NCI-H128 (cell line): ENCODE results near the gene CCDC34.

Experiments
- DNase-seq: peaks from one replicate; lab custom pipeline; 2025; ENCODE audit not compliant: unreplicated experiment; lab: John Stamatoyannopoulos, UW

CCDC34 gene

GRCh38 chr11:27362749-27363575 is at the start of gene CCDC34:
Gene CCDC34, minus strand, starts transcription at chr11:27363215. Its CDS starts 21 bp downstream, at chr11:27363194.
- peak; percentile 89 for DNase-seq

GRCh38 chr11:27412192-27412691 is 49.2 kb upstream of the CCDC34 start:
- DNase-seq = no peak

GRCh38 chr11:27411328-27411727 is 48.3 kb upstream of the CCDC34 start:
- DNase-seq = no peak

- no peak for DNase-seq
Observed at GRCh38 chr11:27410272-27410671, 47.3 kb upstream of the CCDC34 start.

GRCh38 chr11:27409742-27410141 is 46.7 kb upstream of the CCDC34 start:
- DNase-seq = no peak

GRCh38 chr11:27409049-27409448 is 46.0 kb upstream of the CCDC34 start:
- no peak for DNase-seq

GRCh38 chr11:27408246-27408800 is 45.3 kb upstream of the CCDC34 start:
- DNase-seq = no peak

- DNase-seq = no peak
Observed at GRCh38 chr11:27406498-27407354, 43.7 kb upstream of the CCDC34 start.

GRCh38 chr11:27405134-27405533 is 42.1 kb upstream of the CCDC34 start:
- DNase-seq = no peak

- DNase-seq = no peak
Observed at GRCh38 chr11:27404427-27404826, 41.4 kb upstream of the CCDC34 start.

- no peak for DNase-seq
Observed at GRCh38 chr11:27403195-27403594, 40.2 kb upstream of the CCDC34 start.

- no peak for DNase-seq
Observed at GRCh38 chr11:27402450-27402849, 39.4 kb upstream of the CCDC34 start.

GRCh38 chr11:27401833-27402316 is 38.9 kb upstream of the CCDC34 start:
- no peak for DNase-seq

- no peak for DNase-seq
Observed at GRCh38 chr11:27401280-27401832, 38.3 kb upstream of the CCDC34 start.

GRCh38 chr11:27398400-27398770 is 35.4 kb upstream of the CCDC34 start:
- DNase-seq = no peak

- no peak for DNase-seq
Observed at GRCh38 chr11:27397624-27398399, 34.8 kb upstream of the CCDC34 start.

- no peak for DNase-seq
Observed at GRCh38 chr11:27396259-27396839, 33.3 kb upstream of the CCDC34 start.

GRCh38 chr11:27395556-27396258 is 32.7 kb upstream of the CCDC34 start:
- no peak for DNase-seq

- no peak for DNase-seq
Observed at GRCh38 chr11:27394781-27395228, 31.8 kb upstream of the CCDC34 start.
